ENCODE measurements around the gene OR51G1. TPM values are rescaled to one million over a fixed set of nuclear protein-coding genes. Genes with fewer than 3 reads are reported as not detected.

OR51G1 gene
- total and polyA plus RNA-seq, 2 donors from 2014 or later = not detected

- no peak within 1 kb of the TSS for H3K9ac ChIP-seq (ENCODE audit: low read length in 3 of 3)
- H3K27me3 ChIP-seq (ENCODE audit: control insufficient read depth, insufficient read depth, low read length) = no peaks in the 10 kb centered on the region
- no peak within 1 kb of the TSS for H3K27ac ChIP-seq (ENCODE audit: low read depth in 2 of 2, low read length in 2 of 2)
- intact Hi-C loops (cut with DNase I) = no loop called here
- DNase-seq = no peak
- TF ChIP-seq CTCF (IDR thresholded peaks at IDR 0.05; ENCODE audit: borderline replicate concordance, extremely low read depth, insufficient read depth) = no peak
- no peaks in the 10 kb centered on the region for H3K36me3 ChIP-seq (ENCODE audit: control insufficient read depth in 2 of 3, insufficient read depth in 3 of 3, low read length in 3 of 3)
- no peaks in the 10 kb centered on the region for H3K9me3 ChIP-seq (ENCODE audit: control insufficient read depth in 2 of 3, insufficient read depth in 1 of 3, low read length in 3 of 3)
- no peak within 1 kb of the TSS for H3K4me3 ChIP-seq (ENCODE audit: low read length in 3 of 3)
- no peak for FAIRE-seq
- H3K4me1 ChIP-seq (ENCODE audit: control insufficient read depth in 2 of 3, insufficient read depth in 2 of 3, low read depth in 1 of 3, low read length in 3 of 3) = no peaks in the 10 kb centered on the region
Measured at GRCh38 chr11:4903484-4903883, 20.7 kb downstream of the OR51G1 start, which contains the start of gene OR51A7. OR51A7 (plus strand) TSS chr11:4903783; CDS start chr11:4907370, 3,587 bp downstream.

GRCh38 chr11:4891996-4892640 lies 32.0 kb downstream of the OR51G1 start:
- no peak for DNase-seq
- no peak overlapping the region for H3K9ac ChIP-seq (ENCODE audit: low read length in 3 of 3)
- no peaks in the 10 kb centered on the region for H3K9me3 ChIP-seq (ENCODE audit: control insufficient read depth in 2 of 3, insufficient read depth in 1 of 3, low read length in 3 of 3)
- H3K4me1 ChIP-seq (ENCODE audit: control insufficient read depth in 2 of 3, insufficient read depth in 2 of 3, low read depth in 1 of 3, low read length in 3 of 3) = no peaks in the 10 kb centered on the region
- no peak overlapping the region for H3K27ac ChIP-seq (ENCODE audit: low read depth in 2 of 2, low read length in 2 of 2)
- no peaks in the 10 kb centered on the region for H3K27me3 ChIP-seq (ENCODE audit: control insufficient read depth, insufficient read depth, low read length)
- H3K36me3 ChIP-seq (ENCODE audit: control insufficient read depth in 2 of 3, insufficient read depth in 3 of 3, low read length in 3 of 3) = no peaks in the 10 kb centered on the region
- no peak overlapping the region for H3K4me3 ChIP-seq (ENCODE audit: low read length in 3 of 3)
- no peak for FAIRE-seq
- intact Hi-C loops (cut with DNase I) = no loop called here
- TF ChIP-seq CTCF (IDR thresholded peaks at IDR 0.05; ENCODE audit: borderline replicate concordance, extremely low read depth, insufficient read depth) = no peak

- Histone ChIP-seq H3K27ac (ENCODE audit: low read depth in 2 of 2, low read length in 2 of 2) (no peak overlapping the region), H3K9ac (ENCODE audit: low read length in 3 of 3) (no peak overlapping the region), H3K4me1 (ENCODE audit: control insufficient read depth in 2 of 3, insufficient read depth in 2 of 3, low read depth in 1 of 3, low read length in 3 of 3) (no peaks in the 10 kb centered on the region), H3K9me3 (ENCODE audit: control insufficient read depth in 2 of 3, insufficient read depth in 1 of 3, low read length in 3 of 3) (no peaks in the 10 kb centered on the region), H3K4me3 (ENCODE audit: low read length in 3 of 3) (no peak overlapping the region), H3K36me3 (ENCODE audit: control insufficient read depth in 2 of 3, insufficient read depth in 3 of 3, low read length in 3 of 3) (no peaks in the 10 kb centered on the region), H3K27me3 (ENCODE audit: control insufficient read depth, insufficient read depth, low read length) (no peaks in the 10 kb centered on the region)
- intact Hi-C loops (cut with DNase I) = no loop called here
- TF ChIP-seq CTCF (IDR thresholded peaks at IDR 0.05; ENCODE audit: borderline replicate concordance, extremely low read depth, insufficient read depth) = no peak
- no peak for DNase-seq
- FAIRE-seq = no peak
Measured at GRCh38 chr11:4890279-4890678, 33.9 kb downstream of the OR51G1 start.

- Histone ChIP-seq H3K36me3 (ENCODE audit: control insufficient read depth in 2 of 3, insufficient read depth in 3 of 3, low read length in 3 of 3) (no peaks in the 10 kb centered on the region), H3K4me1 (ENCODE audit: control insufficient read depth in 2 of 3, insufficient read depth in 2 of 3, low read depth in 1 of 3, low read length in 3 of 3) (no peaks in the 10 kb centered on the region), H3K4me3 (ENCODE audit: low read length in 3 of 3) (no peak overlapping the region), H3K9me3 (ENCODE audit: control insufficient read depth in 2 of 3, insufficient read depth in 1 of 3, low read length in 3 of 3) (no peaks in the 10 kb centered on the region), H3K27me3 (ENCODE audit: control insufficient read depth, insufficient read depth, low read length) (no peaks in the 10 kb centered on the region), H3K9ac (ENCODE audit: low read length in 3 of 3) (no peak overlapping the region), H3K27ac (ENCODE audit: low read depth in 2 of 2, low read length in 2 of 2) (no peak overlapping the region)
- FAIRE-seq (no peak), DNase-seq (no peak)
- TF ChIP-seq CTCF (IDR thresholded peaks at IDR 0.05; ENCODE audit: borderline replicate concordance, extremely low read depth, insufficient read depth) = no peak
- intact Hi-C loops (cut with DNase I) = no loop called here
Measured at GRCh38 chr11:4887591-4887990, 36.5 kb downstream of the OR51G1 start.
